NB4 (cell line): Measurements from ENCODE around the gene TMEM184A.

Experiments used
- POLR2A ChIP-seq: IDR thresholded peaks from 2 replicates; pipeline ENCODE4 v1.6.1; 2011; ENCODE audit warnings: mild to moderate bottlenecking; ENCODE audit not compliant: insufficient read length; ENCODE audit errors: extremely low read depth
- TF ChIP-seq, protein P1 (sequence below): IDR thresholded peaks from one replicate; pipeline ENCODE4 v1.5.1; 2012; ENCODE audit warnings: low read depth, low read length

- peak; percentile 12 for TF ChIP-seq POLR2A
- TF ChIP-seq, protein P1, sequence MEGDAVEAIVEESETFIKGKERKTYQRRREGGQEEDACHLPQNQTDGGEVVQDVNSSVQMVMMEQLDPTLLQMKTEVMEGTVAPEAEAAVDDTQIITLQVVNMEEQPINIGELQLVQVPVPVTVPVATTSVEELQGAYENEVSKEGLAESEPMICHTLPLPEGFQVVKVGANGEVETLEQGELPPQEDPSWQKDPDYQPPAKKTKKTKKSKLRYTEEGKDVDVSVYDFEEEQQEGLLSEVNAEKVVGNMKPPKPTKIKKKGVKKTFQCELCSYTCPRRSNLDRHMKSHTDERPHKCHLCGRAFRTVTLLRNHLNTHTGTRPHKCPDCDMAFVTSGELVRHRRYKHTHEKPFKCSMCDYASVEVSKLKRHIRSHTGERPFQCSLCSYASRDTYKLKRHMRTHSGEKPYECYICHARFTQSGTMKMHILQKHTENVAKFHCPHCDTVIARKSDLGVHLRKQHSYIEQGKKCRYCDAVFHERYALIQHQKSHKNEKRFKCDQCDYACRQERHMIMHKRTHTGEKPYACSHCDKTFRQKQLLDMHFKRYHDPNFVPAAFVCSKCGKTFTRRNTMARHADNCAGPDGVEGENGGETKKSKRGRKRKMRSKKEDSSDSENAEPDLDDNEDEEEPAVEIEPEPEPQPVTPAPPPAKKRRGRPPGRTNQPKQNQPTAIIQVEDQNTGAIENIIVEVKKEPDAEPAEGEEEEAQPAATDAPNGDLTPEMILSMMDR: no peak
Observed at GRCh38 chr7:1532456-1533254, 23.4 kb downstream of the TMEM184A start.
